Brain pericyte (primary cell): ENCODE results near the gene RETREG3.
"Not testable (repeated sequence)": the region's sequence is repeated elsewhere in the genome, so short reads cannot be mapped to it uniquely, and the experiment has no call there.

Experiments
- DNase-seq: peaks from one replicate; pipeline ENCODE4 v3.0.0-alpha.2; 2012; ENCODE audit warnings: low read depth, low spot score

Gene RETREG3

GRCh38 chr17:42609182-42609813 is at the start of gene RETREG3, which contains the start of gene TUBG1:
TSS of gene RETREG3 (minus strand) at chr17:42609374. CDS start at chr17:42609324, 50 bp downstream.
TSS of gene TUBG1 (plus strand) at chr17:42609683. CDS start at chr17:42609738, 55 bp downstream.
- DNase-seq = peak; percentile 99

- no peak for DNase-seq
Measured at GRCh38 chr17:42657824-42658588, 48.8 kb upstream of the RETREG3 start.

- DNase-seq = no peak
Measured at GRCh38 chr17:42655528-42655927, 46.4 kb upstream of the RETREG3 start.

GRCh38 chr17:42653179-42654124 is 44.3 kb upstream of the RETREG3 start:
- no peak for DNase-seq

- DNase-seq = no peak
Measured at GRCh38 chr17:42651392-42651791, 42.2 kb upstream of the RETREG3 start.

- DNase-seq = no peak
Measured at GRCh38 chr17:42647778-42648177, 38.6 kb upstream of the RETREG3 start.

GRCh38 chr17:42642336-42642735 is 33.2 kb upstream of the RETREG3 start:
- no peak for DNase-seq

- DNase-seq = no peak
Measured at GRCh38 chr17:42640121-42640520, 30.9 kb upstream of the RETREG3 start.

- DNase-seq = no peak
Measured at GRCh38 chr17:42639525-42640113, 30.4 kb upstream of the RETREG3 start.

- no peak for DNase-seq
Measured at GRCh38 chr17:42632949-42633444, 23.8 kb upstream of the RETREG3 start.

GRCh38 chr17:42629411-42630009 is 20.3 kb upstream of the RETREG3 start:
- no peak for DNase-seq

- not testable (repeated sequence) for DNase-seq
Measured at GRCh38 chr17:42627032-42627764, 18.0 kb upstream of the RETREG3 start.

- DNase-seq = no peak
Measured at GRCh38 chr17:42623732-42624596, 14.8 kb upstream of the RETREG3 start.

- DNase-seq = no peak
Measured at GRCh38 chr17:42623271-42623670, 14.1 kb upstream of the RETREG3 start.

GRCh38 chr17:42621987-42622386 is 12.8 kb upstream of the RETREG3 start:
- DNase-seq = not testable (repeated sequence)

- DNase-seq = no peak
Measured at GRCh38 chr17:42618442-42619150, 9.4 kb upstream of the RETREG3 start.

GRCh38 chr17:42617956-42618431 is 8.8 kb upstream of the RETREG3 start:
- no peak for DNase-seq

- no peak for DNase-seq
Measured at GRCh38 chr17:42613699-42614295, 4.6 kb upstream of the RETREG3 start.
